Fibroblast of skin of right quadriceps (primary cell): ENCODE data around the gene OPTC.
A peak's percentile ranks its signal among the peaks of the same experiment; 100 is the strongest.
"Not testable (repeated sequence)": the region's sequence is repeated elsewhere in the genome, so short reads cannot be mapped to it uniquely, and the experiment has no call there.

Experiments used
- DNase-seq: peaks from one replicate; pipeline ENCODE4 v3.0.0-alpha.2; 2013

The OPTC gene

DNA sequence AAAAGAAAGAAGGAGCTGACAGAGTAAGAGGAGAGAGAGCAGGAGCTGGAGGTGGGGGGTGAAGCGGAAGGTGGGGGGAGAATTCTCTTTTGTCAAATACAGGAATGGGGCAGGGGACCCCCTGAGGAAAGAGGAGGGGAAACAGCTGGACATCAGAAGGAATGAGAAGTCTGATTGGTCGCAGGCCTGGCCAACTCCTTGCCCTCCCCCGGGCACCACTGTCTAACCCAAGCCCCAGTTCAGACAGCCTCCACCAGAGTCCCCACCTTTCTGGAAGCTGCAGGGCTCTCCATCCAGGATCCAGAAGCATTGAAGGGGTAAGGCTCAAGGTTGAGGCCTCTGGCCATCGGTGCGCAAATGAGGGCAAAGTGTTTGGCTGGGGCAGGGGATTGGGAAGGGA lies at the start of gene OPTC:
OPTC (plus strand) TSS at position 253 of the 400 bp plus-strand sequence. CDS start 1,853 bp downstream, outside the sequence.
- no peak for DNase-seq

DNA sequence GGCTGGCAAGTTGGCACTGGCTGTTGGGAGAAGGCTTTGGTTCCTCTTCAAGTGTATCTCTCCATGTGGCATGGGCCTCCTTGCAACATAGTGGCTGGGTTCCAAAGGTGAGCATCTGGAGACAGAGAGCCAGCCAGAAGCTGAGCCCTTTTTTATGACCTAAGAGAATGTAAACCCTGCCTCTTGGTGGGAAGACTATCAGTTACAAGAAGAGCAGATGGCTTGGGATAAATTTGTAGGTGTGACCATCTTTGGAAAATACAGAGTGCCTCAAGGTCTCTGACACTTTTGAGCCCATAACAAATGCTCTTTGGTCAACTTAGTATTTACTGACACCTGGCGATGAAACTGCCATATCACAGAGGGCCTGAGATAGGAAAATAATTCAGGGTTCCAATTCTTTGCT lies 49.8 kb upstream of the OPTC start:
- no peak for DNase-seq

GRCh38 chr1:203447151-203447550 lies 46.8 kb upstream of the OPTC start:
- no peak for DNase-seq

DNA sequence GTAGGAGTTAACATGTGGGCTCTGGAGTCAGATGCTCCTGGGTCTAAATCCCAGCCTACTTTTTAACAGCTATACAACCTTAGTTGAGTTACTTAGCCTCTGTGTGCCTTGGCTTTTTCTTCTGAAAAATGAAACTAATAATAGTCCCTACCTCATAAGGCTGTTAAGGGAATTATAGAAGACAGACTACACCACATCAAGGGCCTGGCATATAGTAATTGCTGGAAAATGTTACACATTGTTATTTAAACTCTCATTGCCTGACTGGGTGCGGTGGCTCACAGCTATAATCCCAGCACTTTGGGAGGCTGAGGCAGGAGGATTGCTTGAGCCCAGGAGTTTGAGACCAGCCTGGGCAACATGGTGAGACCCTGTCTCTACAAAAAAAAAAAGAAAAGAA lies 46.4 kb upstream of the OPTC start:
- not testable (repeated sequence) for DNase-seq

DNA sequence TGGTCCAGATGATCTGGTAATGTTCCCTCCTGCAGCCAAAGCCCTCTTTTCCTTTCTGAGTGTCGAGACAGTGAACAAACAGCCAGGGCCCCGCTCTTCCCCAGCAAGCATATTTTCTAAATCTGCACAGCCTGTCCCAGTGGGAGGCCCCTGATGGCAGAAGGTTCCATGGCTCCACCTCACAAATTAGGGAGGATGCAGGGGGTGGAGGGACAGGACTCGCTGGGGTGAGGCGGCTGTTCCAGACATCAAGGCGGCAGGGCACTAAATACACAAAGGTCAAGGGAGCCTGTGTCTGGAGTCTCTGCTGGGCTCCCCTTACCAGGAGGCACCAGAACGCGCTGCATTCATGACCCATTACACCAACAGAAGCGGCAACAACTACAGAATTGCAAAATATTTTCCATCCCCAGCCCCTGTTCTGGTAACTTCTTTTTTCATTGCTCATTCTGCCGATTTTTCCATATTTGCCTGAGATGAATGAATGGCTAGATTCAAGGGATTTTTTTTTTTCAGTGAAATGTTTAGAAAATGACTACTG lies 45.4 kb upstream of the OPTC start:
- DNase-seq: peak; percentile 51

DNA sequence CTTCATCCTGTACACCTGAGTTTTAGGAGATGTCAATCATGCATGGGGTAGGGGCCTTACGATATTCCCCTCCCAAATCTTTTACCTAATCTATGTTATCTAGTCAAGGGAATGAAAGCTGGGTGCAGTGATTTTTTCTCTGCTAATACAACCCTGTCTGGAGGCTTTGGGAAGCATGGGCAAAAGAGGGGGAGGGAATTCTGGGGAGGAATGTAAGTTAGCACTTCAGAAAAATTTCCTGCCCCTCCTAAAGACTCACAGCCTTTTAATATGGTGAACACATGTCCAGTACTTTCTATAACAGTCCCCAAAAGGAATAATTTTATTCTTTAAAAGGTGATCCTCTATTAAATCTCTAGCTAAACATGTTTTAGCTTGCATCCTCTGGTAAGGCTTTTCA lies 44.0 kb upstream of the OPTC start:
- DNase-seq: peak; percentile 47

DNA sequence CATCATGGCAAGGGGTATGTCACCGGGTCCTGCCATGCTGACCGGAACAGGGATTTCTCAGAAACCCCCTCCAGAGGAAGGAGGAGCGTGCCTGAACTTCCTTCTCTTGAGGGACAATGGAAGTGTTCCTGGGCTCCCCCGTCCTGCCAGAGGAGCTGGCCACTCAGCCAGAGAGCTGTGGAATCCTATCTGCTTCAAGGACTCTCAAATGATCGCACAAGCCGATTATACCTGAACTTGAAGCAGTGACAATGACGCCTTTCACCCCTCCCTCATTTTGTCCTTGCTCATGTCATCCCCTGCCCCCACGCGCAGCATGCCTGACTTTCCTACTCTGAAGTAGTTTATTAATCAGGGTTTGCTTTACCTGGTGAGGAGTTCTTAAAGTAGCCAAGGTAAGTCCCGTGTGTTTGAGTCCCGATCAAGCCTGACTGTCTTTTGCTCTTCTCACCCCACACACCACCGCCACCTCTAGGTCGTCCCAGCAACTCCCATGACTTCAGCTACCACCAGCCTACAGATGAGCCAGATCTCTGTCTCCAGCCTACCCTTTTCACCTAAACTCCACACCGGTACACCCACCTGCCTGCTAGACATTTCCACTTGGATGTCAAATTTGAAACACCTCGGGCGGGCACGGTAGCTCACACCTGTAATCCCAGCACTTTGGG lies 43.3 kb upstream of the OPTC start:
- DNase-seq: no peak

GRCh38 chr1:203451836-203452784 lies 41.8 kb upstream of the OPTC start:
- DNase-seq: peak; percentile 55

DNA sequence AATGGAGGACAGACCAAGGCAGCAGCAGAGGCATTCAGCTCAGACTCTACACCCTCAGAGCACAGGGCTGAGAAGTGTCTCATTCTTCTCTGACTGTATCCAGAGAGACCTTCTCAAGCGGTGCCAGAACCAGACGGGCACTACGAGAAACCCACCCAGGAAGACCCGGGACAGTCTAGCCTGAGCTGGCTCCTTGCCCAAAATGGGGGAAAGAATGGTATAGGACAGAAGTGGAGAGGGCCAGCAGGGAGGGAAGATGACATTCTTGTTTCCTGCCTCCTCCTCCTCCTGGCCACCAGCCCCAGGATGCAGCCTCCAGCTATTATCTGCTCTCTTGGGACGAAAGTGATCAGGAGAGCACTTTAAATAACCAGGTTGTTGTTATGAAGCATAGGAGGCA lies 40.9 kb upstream of the OPTC start:
- no peak for DNase-seq

- DNase-seq: no peak
Observed at GRCh38 chr1:203453616-203454015, 40.3 kb upstream of the OPTC start.

DNA sequence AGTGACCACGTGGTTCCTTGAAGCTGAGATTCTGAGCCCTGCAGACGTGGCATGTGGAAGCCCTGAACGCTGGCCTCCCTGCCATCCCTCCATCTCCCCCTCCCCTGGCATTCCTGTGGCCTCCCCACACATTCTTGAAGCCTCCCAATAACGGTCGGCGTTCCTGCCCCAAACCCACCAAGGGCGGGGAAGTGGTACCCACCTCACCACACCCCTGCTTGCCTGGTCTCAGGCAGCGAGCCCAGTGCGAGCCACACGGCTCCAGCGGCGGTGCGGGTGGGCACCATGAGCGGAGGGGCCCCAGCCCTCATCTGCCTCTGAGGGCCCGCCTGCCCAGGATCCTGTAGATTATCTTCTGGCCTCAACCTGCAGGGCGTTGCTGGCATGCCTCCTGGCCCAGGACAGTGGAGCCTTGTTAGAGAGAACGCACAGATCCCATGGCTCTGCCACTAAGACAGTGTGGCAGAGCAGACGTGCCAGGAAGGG lies 38.9 kb upstream of the OPTC start:
- peak; percentile 76 for DNase-seq

- DNase-seq: no peak
Observed at GRCh38 chr1:203455706-203456105, 38.2 kb upstream of the OPTC start.

- DNase-seq: no peak
Observed at GRCh38 chr1:203456577-203456976, 37.4 kb upstream of the OPTC start.

- DNase-seq: no peak
Observed at GRCh38 chr1:203458078-203458477, 35.9 kb upstream of the OPTC start.

GRCh38 chr1:203459671-203460201 lies 34.2 kb upstream of the OPTC start:
- DNase-seq: no peak

- no peak for DNase-seq
Observed at GRCh38 chr1:203461717-203462116, 32.2 kb upstream of the OPTC start.

- DNase-seq: no peak
Observed at GRCh38 chr1:203462143-203462542, 31.8 kb upstream of the OPTC start.

- peak; percentile 88 for DNase-seq
Observed at GRCh38 chr1:203462878-203463277, 31.1 kb upstream of the OPTC start.

- peak; percentile 81 for DNase-seq
Observed at GRCh38 chr1:203463469-203464062, 30.4 kb upstream of the OPTC start.

DNA sequence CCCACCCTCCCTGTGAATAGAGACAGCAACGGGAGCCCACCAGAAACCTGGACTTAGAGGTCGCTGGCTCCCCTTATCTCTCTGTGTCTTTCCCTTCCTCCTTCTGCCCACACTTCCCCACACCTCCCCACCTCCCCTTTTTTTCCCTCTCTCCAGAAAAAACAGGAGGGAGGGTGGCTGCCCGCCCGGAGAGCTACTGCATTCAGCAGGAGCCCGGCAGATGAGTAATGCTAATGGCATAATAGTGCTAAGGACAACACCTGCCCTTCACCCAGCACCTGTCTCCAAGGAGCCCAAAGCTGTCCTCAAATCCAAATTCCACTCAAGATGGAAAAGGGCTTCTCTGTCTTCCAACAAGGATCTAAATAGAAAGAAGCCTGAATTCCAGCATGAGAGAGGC lies 29.7 kb upstream of the OPTC start:
- peak; percentile 43 for DNase-seq

- no peak for DNase-seq
Observed at GRCh38 chr1:203464743-203465142, 29.2 kb upstream of the OPTC start.

DNA sequence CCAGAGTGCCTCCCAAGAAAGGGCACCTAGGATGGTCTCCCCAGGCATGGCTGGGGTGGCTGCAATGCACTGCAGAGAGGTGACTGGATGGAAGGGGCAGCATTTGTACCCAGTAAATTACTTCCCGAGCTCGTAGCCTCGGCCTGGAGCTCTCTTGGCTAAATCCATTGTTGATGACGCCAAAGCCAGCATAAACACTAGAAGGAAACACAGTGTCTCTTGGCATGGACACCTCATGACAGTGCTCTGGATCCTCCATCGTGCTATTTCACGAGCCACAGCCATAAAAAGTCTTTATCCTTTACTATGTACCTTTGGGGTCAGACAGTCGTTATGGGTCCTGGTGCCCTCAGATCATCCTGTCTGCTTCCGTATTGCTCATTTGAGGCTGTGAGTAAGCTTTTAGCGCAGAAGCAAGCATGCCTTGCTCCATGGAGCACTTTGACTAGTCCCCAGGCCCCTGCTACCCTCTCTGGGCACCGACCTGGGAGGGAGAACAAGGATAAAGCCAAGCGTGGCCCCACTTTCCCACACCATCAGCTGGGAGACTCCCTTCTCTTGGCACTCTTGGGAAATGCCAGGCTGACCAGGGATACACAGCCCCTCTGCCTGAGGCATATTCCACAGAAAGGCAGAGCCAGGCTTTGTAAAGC lies 28.7 kb upstream of the OPTC start:
- DNase-seq: no peak
